Osteoblast (primary cell): ENCODE data around the gene HELZ2. TPM values are rescaled to one million over a fixed set of nuclear protein-coding genes. Genes with fewer than 3 reads are reported as not detected.

Experiments
- DNase-seq: peaks from one replicate; pipeline ENCODE4 v3.0.0; 2011; ENCODE audit warnings: low spot score, mixed read lengths; ENCODE audit not compliant: insufficient read length; ENCODE audit errors: missing footprints
- H2AFZ ChIP-seq: 2 replicates; pipeline ENCODE4 v1.6.0; 2011; ENCODE audit warnings: mild to moderate bottlenecking, low read length
- H3K27ac ChIP-seq: 2 replicates; pipeline ENCODE4 v1.5.1; 2011; ENCODE audit warnings: mild to moderate bottlenecking, low read depth, low read length, moderate library complexity
- H3K27me3 ChIP-seq: 2 replicates; pipeline ENCODE4 v1.6.0; 2012; ENCODE audit warnings: mild to moderate bottlenecking, control low read depth, inconsistent platforms, low read length, moderate library complexity; ENCODE audit not compliant: insufficient read depth
- H3K36me3 ChIP-seq: 2 replicates; pipeline ENCODE4 v1.5.1; 2011; ENCODE audit warnings: mild to moderate bottlenecking, low read length, control low read depth, moderate library complexity; ENCODE audit not compliant: insufficient read depth
- H3K4me1 ChIP-seq: 2 replicates; pipeline ENCODE4 v1.5.1; 2011; ENCODE audit warnings: mild to moderate bottlenecking, low read length, control low read depth, moderate library complexity; ENCODE audit not compliant: insufficient read depth
- H3K4me2 ChIP-seq: 2 replicates; pipeline ENCODE4 v1.6.0; 2011; ENCODE audit warnings: mild to moderate bottlenecking, low read length; ENCODE audit not compliant: insufficient read depth
- H3K4me3 ChIP-seq: fragments of 200-600 bp; sonication (generic); 3 replicates; pipeline ENCODE4 v1.5.1; 2012; ENCODE audit warnings: mild to moderate bottlenecking, low read length, inconsistent platforms; ENCODE audit not compliant: insufficient read depth
- H3K79me2 ChIP-seq: 2 replicates; pipeline ENCODE4 v1.6.0; 2012; ENCODE audit warnings: mild to moderate bottlenecking, low read length, control low read depth, inconsistent platforms; ENCODE audit not compliant: insufficient read depth
- H3K9me3 ChIP-seq: 2 replicates; pipeline ENCODE4 v1.5.1; 2011; ENCODE audit warnings: low read depth, low read length, control low read depth
- H4K20me1 ChIP-seq: 2 replicates; pipeline ENCODE4 v1.6.0; 2012; ENCODE audit warnings: mild to moderate bottlenecking, low read length, control low read depth; ENCODE audit not compliant: insufficient read depth
- total RNA-seq: library from RNA; depleted of rRNA; stranded (reverse); fragments of >200 nt; gene quantifications from 2 replicates; pipeline ENCODE4 v1.2.3, GENCODE V29; 2012
- TF ChIP-seq, protein P1 (sequence below): IDR thresholded peaks from 2 replicates; pipeline ENCODE4 v1.5.1; 2011; ENCODE audit warnings: mild to moderate bottlenecking, low read depth, low read length, moderate library complexity; ENCODE audit errors: extremely low read depth

The HELZ2 gene
- total RNA-seq, 1 donor: 27.5 TPM

DNA sequence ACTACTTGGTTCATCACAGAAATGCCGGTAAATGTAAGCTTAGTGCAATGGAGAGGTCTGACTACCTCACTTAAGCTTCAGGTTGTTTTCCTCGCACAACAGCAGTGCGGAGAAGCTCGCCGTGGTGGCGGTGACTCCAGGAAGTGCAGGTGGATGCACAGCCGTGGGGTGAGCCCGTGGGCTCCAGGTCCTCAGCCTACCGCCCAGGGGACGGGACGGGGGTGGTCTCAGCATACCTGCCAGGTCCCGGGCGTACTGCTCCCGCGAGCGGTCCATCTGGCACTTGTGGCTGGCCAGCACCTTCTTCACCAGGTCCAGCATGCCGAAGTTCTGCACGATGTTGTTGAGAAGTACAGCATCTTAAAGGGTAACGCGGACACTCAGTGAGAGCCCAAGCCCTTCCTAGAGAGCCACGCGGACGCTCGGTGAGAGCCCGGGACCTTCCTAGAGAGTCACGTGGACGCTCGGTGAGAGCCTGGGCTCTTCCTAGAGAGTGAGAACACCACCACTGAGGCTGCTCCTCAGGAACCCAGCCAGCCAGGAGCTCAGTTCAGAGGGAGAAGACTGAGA, 17.8 kb upstream of the HELZ2 start:
- Histone ChIP-seq H3K4me3 (no peak overlapping the region), H3K36me3 (peaks cover 39% of the 10 kb centered on the region), H3K4me2 (no peak overlapping the region), H4K20me1 (peaks cover 15% of the 10 kb centered on the region), H3K9me3 (no peaks in the 10 kb centered on the region), H3K79me2 (no peaks in the 10 kb centered on the region), H2AFZ (no peak overlapping the region), H3K27me3 (no peaks in the 10 kb centered on the region), H3K27ac (no peak overlapping the region), H3K4me1 (peaks cover 8% of the 10 kb centered on the region)
- TF ChIP-seq, protein P1, sequence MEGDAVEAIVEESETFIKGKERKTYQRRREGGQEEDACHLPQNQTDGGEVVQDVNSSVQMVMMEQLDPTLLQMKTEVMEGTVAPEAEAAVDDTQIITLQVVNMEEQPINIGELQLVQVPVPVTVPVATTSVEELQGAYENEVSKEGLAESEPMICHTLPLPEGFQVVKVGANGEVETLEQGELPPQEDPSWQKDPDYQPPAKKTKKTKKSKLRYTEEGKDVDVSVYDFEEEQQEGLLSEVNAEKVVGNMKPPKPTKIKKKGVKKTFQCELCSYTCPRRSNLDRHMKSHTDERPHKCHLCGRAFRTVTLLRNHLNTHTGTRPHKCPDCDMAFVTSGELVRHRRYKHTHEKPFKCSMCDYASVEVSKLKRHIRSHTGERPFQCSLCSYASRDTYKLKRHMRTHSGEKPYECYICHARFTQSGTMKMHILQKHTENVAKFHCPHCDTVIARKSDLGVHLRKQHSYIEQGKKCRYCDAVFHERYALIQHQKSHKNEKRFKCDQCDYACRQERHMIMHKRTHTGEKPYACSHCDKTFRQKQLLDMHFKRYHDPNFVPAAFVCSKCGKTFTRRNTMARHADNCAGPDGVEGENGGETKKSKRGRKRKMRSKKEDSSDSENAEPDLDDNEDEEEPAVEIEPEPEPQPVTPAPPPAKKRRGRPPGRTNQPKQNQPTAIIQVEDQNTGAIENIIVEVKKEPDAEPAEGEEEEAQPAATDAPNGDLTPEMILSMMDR: no peak
- DNase-seq: peak; percentile 63

DNA sequence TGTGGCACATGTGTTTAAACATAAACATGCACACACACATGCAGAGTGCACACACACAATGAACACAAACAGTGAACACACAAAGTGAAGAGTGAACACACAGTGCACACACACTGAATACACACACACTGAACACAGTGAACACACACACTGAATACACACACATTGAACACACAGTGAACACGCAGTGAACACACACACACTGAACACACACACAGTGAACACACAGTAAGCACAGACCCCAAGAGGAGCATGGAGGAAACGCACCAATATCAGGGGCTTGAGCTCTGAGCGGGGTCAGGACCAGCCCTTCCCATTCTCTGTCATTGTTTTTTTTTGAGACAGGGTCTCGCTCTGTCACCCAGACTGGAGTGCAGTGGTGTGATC, 17.1 kb upstream of the HELZ2 start:
- Histone ChIP-seq H3K9me3 (no peaks in the 10 kb centered on the region), H3K27ac (no peak overlapping the region), H3K79me2 (no peaks in the 10 kb centered on the region), H3K4me1 (peaks cover 8% of the 10 kb centered on the region), H2AFZ (no peak overlapping the region), H3K4me3 (no peak overlapping the region), H4K20me1 (peaks cover 15% of the 10 kb centered on the region), H3K36me3 (peaks cover 39% of the 10 kb centered on the region), H3K4me2 (no peak overlapping the region), H3K27me3 (no peaks in the 10 kb centered on the region)
- peak; percentile 76 for DNase-seq
- TF ChIP-seq, protein P1: no peak

DNA sequence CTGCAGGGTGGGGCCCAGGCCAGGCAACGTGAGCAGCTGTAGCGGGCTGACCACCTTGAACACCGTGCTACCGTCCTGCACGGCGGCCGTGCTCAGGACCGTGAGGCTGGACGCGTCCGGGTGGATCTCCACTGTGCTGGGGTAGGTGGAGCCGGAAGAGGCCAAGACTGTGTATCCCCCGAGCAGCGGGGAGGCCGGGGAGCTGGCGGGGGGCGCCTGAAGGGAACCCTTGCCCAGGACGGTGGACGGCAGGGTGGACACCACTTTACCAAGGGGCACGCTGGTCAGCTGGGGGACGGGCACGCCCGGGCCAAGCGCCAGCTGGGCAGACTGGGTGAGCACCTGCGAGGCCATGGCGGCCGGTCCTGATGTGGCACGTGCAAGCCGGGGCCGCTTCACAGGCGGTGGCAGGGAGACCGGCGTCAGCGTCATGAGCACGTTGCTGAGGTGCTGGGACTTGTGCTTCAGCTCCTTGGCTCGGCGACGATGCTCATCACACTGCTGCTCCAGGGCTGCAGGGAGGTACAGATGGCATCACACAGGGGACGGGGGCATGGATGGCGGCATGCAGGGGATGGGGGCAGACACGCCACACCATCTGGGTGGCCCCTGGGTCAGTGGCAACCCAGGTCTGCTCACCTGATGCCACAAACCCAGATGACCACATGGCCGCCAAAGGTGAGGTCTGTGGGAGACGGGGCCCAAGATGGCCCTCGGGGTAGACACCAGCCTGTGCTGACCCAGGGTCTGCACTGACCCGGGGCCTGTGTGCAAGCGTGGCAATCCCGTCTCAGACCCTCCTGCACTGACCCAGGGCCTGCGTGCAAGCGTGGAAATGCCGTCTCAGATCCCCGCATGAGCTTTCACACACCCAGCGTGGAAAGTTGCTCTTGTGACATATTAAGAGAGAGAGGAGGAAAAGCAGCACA, 16.4 kb upstream of the HELZ2 start:
- TF ChIP-seq, protein P1: no peak
- Histone ChIP-seq H3K36me3 (peaks cover 33% of the 10 kb centered on the region), H3K4me2 (no peak overlapping the region), H3K27ac (no peak overlapping the region), H3K4me3 (no peak overlapping the region), H3K9me3 (no peaks in the 10 kb centered on the region), H3K79me2 (no peaks in the 10 kb centered on the region), H2AFZ (no peak overlapping the region), H3K27me3 (no peaks in the 10 kb centered on the region), H3K4me1 (peaks cover 8% of the 10 kb centered on the region), H4K20me1 (peaks cover 15% of the 10 kb centered on the region)
- peak; percentile 53 for DNase-seq
